GM23338 (cell line): ENCODE data around the gene GSTK1. TPM values are rescaled to one million over a fixed set of nuclear protein-coding genes. Genes with fewer than 3 reads are reported as not detected.

Experiments
- ATAC-seq: fragments of 200-7000 bp; cut with Tn5 transposase; 3 replicates; pipeline ENCODE4 v1.9.1; 2020
- DNase-seq: peaks from one replicate; pipeline ENCODE4 v3.0.0-alpha.2; 2015; ENCODE audit warnings: low spot score
- H2AFZ ChIP-seq: fragments of 200-600 bp; sonication (generic); 2 replicates; pipeline ENCODE4 v1.8.0; 2016; ENCODE audit warnings: antibody characterized with exemption, mild to moderate bottlenecking, moderate library complexity
- H3F3A ChIP-seq: fragments of 200-600 bp; sonication (generic); replicated peaks from 2 replicates; pipeline ENCODE4 v1.8.0; 2017; ENCODE audit warnings: antibody characterized with exemption, mixed run types, low read depth
- H3K27ac ChIP-seq: fragments of 200-600 bp; sonication (generic); 2 replicates; pipeline ENCODE4 v1.6.1; 2016; ENCODE audit warnings: low read depth
- H3K27me3 ChIP-seq: fragments of 200-600 bp; sonication (generic); 2 replicates; pipeline ENCODE4 v1.8.0; 2016; ENCODE audit warnings: mild to moderate bottlenecking, mixed run types, moderate library complexity; ENCODE audit not compliant: insufficient read depth
- H3K36me3 ChIP-seq: fragments of 200-600 bp; sonication (generic); 2 replicates; pipeline ENCODE4 v1.8.0; 2016; ENCODE audit warnings: mild to moderate bottlenecking; ENCODE audit not compliant: insufficient read depth
- H3K4me1 ChIP-seq: fragments of 200-600 bp; sonication (generic); 2 replicates; pipeline ENCODE4 v1.8.0; 2016; ENCODE audit warnings: mild to moderate bottlenecking, moderate library complexity; ENCODE audit not compliant: insufficient read depth
- H3K4me2 ChIP-seq: fragments of 200-600 bp; sonication (generic); 2 replicates; pipeline ENCODE4 v1.7.1; 2017; ENCODE audit warnings: mixed run types
- H3K4me3 ChIP-seq: fragments of 200-600 bp; sonication (generic); 2 replicates; pipeline ENCODE4 v1.6.1; 2016; ENCODE audit warnings: mixed run types
- H3K79me2 ChIP-seq: fragments of 200-600 bp; sonication (generic); replicated peaks from 2 replicates; pipeline ENCODE4 v1.8.0; 2017; ENCODE audit warnings: mild to moderate bottlenecking; ENCODE audit not compliant: insufficient read depth
- H3K9me2 ChIP-seq: fragments of 200-600 bp; sonication (generic); 2 replicates; pipeline ENCODE4 v1.8.0; 2017; ENCODE audit not compliant: insufficient read depth
- H4K20me1 ChIP-seq: fragments of 200-600 bp; sonication (generic); replicated peaks from 2 replicates; pipeline ENCODE4 v1.8.0; 2017; ENCODE audit warnings: mild to moderate bottlenecking; ENCODE audit not compliant: insufficient read depth
- H3K27ac Mint-ChIP-seq: 2 replicates; pipeline ENCODE4 v1.8.0; 2020; ENCODE audit warnings: inconsistent platforms, mild to moderate bottlenecking, moderate library complexity, mixed read lengths
- H3K27me3 Mint-ChIP-seq: 3 replicates; pipeline ENCODE4 v1.8.0; 2022; ENCODE audit warnings: low read depth, mild to moderate bottlenecking, moderate library complexity, mixed read lengths, inconsistent platforms; ENCODE audit not compliant: insufficient read depth, poor library complexity
- H3K36me3 Mint-ChIP-seq: 3 replicates; pipeline ENCODE4 v1.8.0; 2021; ENCODE audit warnings: low read depth, mild to moderate bottlenecking, inconsistent platforms, moderate library complexity, mixed read lengths
- H3K4me1 Mint-ChIP-seq: 3 replicates; pipeline ENCODE4 v1.8.0; 2020; ENCODE audit warnings: mild to moderate bottlenecking, inconsistent platforms, mixed read lengths
- H3K4me3 Mint-ChIP-seq: 3 replicates; pipeline ENCODE4 v1.8.0; 2021; ENCODE audit warnings: moderate library complexity, mild to moderate bottlenecking, inconsistent platforms, mixed read lengths
- H3K9me3 Mint-ChIP-seq: 3 replicates; pipeline ENCODE4 v1.8.0; 2020; ENCODE audit warnings: moderate library complexity, mild to moderate bottlenecking, inconsistent platforms, mixed read lengths
- CREB1 ChIP-seq: fragments of 250-450 bp; sonication (Bioruptor Pico); IDR thresholded peaks from 2 replicates; pipeline ENCODE4 v1.5.0; 2020; ENCODE audit warnings: low read depth, mild to moderate bottlenecking, moderate library complexity
- CTCF ChIP-seq, 2 experiments: fragments of 200-600 bp in 1 of 2; sonication (generic) in 1 of 2; conservative IDR thresholded peaks; 2 replicates each; pipeline versions ENCODE4 v1.5.1 to v1.6.1; 2016 to 2017; ENCODE audit warnings: antibody characterized with exemption in 2 of 2, low read depth in 2 of 2, mild to moderate bottlenecking in 2 of 2, moderate library complexity in 1 of 2
- ETS1 ChIP-seq: IDR thresholded peaks from 2 replicates; pipeline ENCODE4 v1.6.1; 2016; ENCODE audit warnings: antibody characterized with exemption
- EZH2 ChIP-seq: fragments of 200-600 bp; sonication (generic); IDR thresholded peaks from one replicate; pipeline ENCODE4 v1.8.0; 2017; ENCODE audit warnings: antibody characterized with exemption, mild to moderate bottlenecking, low read depth; ENCODE audit not compliant: unreplicated experiment
- EZH2phosphoT487 ChIP-seq: fragments of 200-600 bp; sonication (generic); IDR thresholded peaks from one replicate; pipeline ENCODE4 v1.8.1; 2018; ENCODE audit warnings: antibody characterized with exemption; ENCODE audit not compliant: unreplicated experiment
- JUNB ChIP-seq: IDR thresholded peaks from one replicate; pipeline ENCODE4 v1.6.1; 2016; ENCODE audit warnings: antibody characterized with exemption; ENCODE audit not compliant: unreplicated experiment
- NANOG ChIP-seq: IDR thresholded peaks from 2 replicates; pipeline ENCODE4 v1.6.1; 2016; ENCODE audit warnings: antibody characterized with exemption, borderline replicate concordance
- REST ChIP-seq: IDR thresholded peaks from one replicate; pipeline ENCODE4 v1.6.1; 2018; ENCODE audit warnings: antibody characterized with exemption; ENCODE audit not compliant: unreplicated experiment
- STAT1 ChIP-seq: IDR thresholded peaks from one replicate; pipeline ENCODE4 v1.6.1; 2016; ENCODE audit warnings: antibody characterized with exemption; ENCODE audit not compliant: unreplicated experiment
- ZNF331 ChIP-seq: fragments of 250-450 bp; sonication (Bioruptor Pico); IDR thresholded peaks from 2 replicates; pipeline ENCODE4 v1.5.0; 2020; ENCODE audit warnings: low read depth, mild to moderate bottlenecking, moderate library complexity
- ZNF462 ChIP-seq: fragments of 250-450 bp; sonication (Bioruptor Pico); IDR thresholded peaks from 2 replicates; pipeline ENCODE4 v1.5.0; 2020; ENCODE audit warnings: mild to moderate bottlenecking, moderate library complexity
- polyA plus RNA-seq: library from polyadenylated mRNA; unstranded; fragments of >200 nt; fragmentation: Nextera tagmentation; extraction: Ambion mirVana; gene quantifications from 2 replicates; pipeline ENCODE4 v1.2.1, GENCODE V29; 2016
- total RNA-seq: library from RNA; depleted of rRNA; stranded (reverse); fragments of >200 nt; shearing (Covaris generic); gene quantifications from 2 replicates; pipeline ENCODE4 v1.2.3, GENCODE V29; 2014

Gene GSTK1
- total and polyA plus RNA-seq, 2 experiments from 2014 or later, result 26.4 to 27.5 TPM

GRCh38 chr7:143289421-143289820 is 26.2 kb downstream of the GSTK1 start:
- Histone ChIP-seq H3K4me2 (peak overlapping the region; percentile 100), H3K9me2 (peaks cover 6% of the 10 kb centered on the region; the same call in 1 of the 2 replicates), H2AFZ (no peak overlapping the region), H3K79me2 (peaks cover 44% of the 10 kb centered on the region), H3K4me1 (peaks cover 25% of the 10 kb centered on the region; the same call in 1 of the 2 replicates), H3K27me3 (peaks cover 24% of the 10 kb centered on the region), H4K20me1 (peaks cover 28% of the 10 kb centered on the region), H3K27ac (no peak overlapping the region), H3F3A (peaks cover 7% of the 10 kb centered on the region; the same call in 1 of the 2 replicates), H3K36me3 (peaks cover 25% of the 10 kb centered on the region), H3K4me3 (peak overlapping the region; percentile 99)
- Mint-ChIP-seq H3K9me3 (peaks cover 18% of the 10 kb centered on the region), H3K36me3 (peaks cover 65% of the 10 kb centered on the region), H3K27me3 (peaks cover 40% of the 10 kb centered on the region), H3K27ac (no peak overlapping the region; the same call in 1 of the 2 replicates), H3K4me3 (peak overlapping the region; percentile 99), H3K4me1 (peaks cover 24% of the 10 kb centered on the region)
- DNase-seq (no peak), ATAC-seq (no peak)
- no peak for TF ChIP-seq REST
- no peak for TF ChIP-seq NANOG
- no peak for TF ChIP-seq EZH2
- TF ChIP-seq STAT1, result no peak
- no peak for TF ChIP-seq ZNF331 (CRISPR knock-in tag)
- TF ChIP-seq JUNB, result no peak
- TF ChIP-seq ETS1, result no peak
- no peak for TF ChIP-seq CTCF (conservative IDR thresholded peaks at IDR 0.05; ENCODE audit: low read depth in 2 of 2)
- no peak for TF ChIP-seq ZNF462
- no peak for TF ChIP-seq EZH2phosphoT487
- TF ChIP-seq CREB1 (CRISPR knock-in tag), result no peak
